ENCODE measurements around the gene RNF213. TPM values are rescaled to one million over a fixed set of nuclear protein-coding genes. Genes with fewer than 3 reads are reported as not detected.

Gene RNF213
- total RNA-seq, 1 experiment from 2014 or later: 70.5 TPM

DNA sequence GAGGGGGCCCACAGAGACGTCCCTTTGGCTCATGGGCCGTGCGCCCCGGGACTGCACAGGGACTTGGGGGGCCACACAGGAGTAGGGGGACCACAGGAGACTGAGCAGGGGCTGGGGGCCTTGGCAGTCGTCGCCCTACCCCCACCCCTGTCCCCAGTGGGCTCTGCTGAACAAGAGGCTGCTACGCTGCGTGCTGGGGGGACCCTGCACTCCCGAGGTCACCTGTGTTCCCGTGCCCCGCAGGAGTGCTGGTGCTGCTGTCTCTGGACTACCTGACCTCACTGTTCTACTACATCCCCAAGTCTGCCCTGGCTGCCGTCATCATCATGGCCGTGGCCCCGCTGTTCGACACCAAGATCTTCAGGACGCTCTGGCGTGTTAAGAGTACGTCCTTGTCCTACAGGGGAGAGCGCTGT lies 14.4 kb upstream of the RNF213 start (continued):
- TF ChIP-seq, protein P1, sequence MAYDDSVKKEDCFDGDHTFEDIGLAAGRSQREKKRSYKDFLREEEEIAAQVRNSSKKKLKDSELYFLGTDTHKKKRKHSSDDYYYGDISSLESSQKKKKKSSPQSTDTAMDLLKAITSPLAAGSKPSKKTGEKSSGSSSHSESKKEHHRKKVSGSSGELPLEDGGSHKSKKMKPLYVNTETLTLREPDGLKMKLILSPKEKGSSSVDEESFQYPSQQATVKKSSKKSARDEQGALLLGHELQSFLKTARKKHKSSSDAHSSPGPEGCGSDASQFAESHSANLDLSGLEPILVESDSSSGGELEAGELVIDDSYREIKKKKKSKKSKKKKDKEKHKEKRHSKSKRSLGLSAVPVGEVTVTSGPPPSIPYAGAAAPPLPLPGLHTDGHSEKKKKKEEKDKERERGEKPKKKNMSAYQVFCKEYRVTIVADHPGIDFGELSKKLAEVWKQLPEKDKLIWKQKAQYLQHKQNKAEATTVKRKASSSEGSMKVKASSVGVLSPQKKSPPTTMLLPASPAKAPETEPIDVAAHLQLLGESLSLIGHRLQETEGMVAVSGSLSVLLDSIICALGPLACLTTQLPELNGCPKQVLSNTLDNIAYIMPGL (CRISPR knock-in tag; IDR thresholded peaks at IDR 0.05): no peak
- no peak for TF ChIP-seq ZNF263 (CRISPR knock-in tag; IDR thresholded peaks at IDR 0.05; ENCODE audit: low read depth)
- TF ChIP-seq CREB1 (CRISPR knock-in tag; IDR thresholded peaks at IDR 0.05): no peak
- no peak for TF ChIP-seq SMAD4 (CRISPR knock-in tag; IDR thresholded peaks at IDR 0.05)
- TF ChIP-seq GTF2I (CRISPR knock-in tag; conservative IDR thresholded peaks at IDR 0.05): no peak
- TF ChIP-seq, protein P2, sequence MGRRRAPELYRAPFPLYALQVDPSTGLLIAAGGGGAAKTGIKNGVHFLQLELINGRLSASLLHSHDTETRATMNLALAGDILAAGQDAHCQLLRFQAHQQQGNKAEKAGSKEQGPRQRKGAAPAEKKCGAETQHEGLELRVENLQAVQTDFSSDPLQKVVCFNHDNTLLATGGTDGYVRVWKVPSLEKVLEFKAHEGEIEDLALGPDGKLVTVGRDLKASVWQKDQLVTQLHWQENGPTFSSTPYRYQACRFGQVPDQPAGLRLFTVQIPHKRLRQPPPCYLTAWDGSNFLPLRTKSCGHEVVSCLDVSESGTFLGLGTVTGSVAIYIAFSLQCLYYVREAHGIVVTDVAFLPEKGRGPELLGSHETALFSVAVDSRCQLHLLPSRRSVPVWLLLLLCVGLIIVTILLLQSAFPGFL (CRISPR knock-in tag; IDR thresholded peaks at IDR 0.05; ENCODE audit: borderline replicate concordance): no peak
- TF ChIP-seq GRHL2 (CRISPR knock-in tag; IDR thresholded peaks at IDR 0.05; ENCODE audit: insufficient replicate concordance, severe bottlenecking): no peak
- no peak for TF ChIP-seq HMGA2 (CRISPR knock-in tag; IDR thresholded peaks at IDR 0.05)
- TF ChIP-seq, protein P3, sequence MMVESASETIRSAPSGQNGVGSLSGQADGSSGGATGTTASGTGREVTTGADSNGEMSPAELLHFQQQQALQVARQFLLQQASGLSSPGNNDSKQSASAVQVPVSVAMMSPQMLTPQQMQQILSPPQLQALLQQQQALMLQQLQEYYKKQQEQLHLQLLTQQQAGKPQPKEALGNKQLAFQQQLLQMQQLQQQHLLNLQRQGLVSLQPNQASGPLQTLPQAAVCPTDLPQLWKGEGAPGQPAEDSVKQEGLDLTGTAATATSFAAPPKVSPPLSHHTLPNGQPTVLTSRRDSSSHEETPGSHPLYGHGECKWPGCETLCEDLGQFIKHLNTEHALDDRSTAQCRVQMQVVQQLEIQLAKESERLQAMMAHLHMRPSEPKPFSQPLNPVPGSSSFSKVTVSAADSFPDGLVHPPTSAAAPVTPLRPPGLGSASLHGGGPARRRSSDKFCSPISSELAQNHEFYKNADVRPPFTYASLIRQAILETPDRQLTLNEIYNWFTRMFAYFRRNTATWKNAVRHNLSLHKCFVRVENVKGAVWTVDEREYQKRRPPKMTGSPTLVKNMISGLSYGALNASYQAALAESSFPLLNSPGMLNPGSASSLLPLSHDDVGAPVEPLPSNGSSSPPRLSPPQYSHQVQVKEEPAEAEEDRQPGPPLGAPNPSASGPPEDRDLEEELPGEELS (CRISPR knock-in tag; IDR thresholded peaks at IDR 0.05): no peak
- TF ChIP-seq RORB (CRISPR knock-in tag; IDR thresholded peaks at IDR 0.05): no peak
- TF ChIP-seq, protein P4, sequence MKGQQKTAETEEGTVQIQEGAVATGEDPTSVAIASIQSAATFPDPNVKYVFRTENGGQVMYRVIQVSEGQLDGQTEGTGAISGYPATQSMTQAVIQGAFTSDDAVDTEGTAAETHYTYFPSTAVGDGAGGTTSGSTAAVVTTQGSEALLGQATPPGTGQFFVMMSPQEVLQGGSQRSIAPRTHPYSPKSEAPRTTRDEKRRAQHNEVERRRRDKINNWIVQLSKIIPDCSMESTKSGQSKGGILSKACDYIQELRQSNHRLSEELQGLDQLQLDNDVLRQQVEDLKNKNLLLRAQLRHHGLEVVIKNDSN (CRISPR knock-in tag; IDR thresholded peaks at IDR 0.05): no peak

DNA sequence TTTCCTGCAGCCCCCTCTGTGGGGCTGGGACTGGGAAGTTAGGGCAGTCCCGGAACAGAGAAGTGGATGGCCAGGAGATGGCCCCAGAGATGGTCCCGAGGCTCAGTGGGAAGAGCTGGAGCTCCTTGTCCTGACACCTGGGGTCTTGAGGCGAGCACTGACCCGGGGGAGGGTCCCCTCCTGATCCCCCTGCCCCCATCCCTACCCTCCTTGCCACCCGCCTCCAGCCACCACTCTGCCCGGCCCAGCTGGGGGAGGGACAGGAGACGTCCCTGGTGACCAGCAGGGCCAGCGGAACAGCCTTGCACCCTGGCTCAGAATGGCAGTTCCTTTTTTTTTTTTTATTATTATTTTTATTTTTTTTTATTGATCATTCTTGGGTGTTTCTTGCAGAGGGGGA lies 13.9 kb upstream of the RNF213 start:
- no peaks in the 10 kb centered on the region for H3K27me3 Mint-ChIP-seq (ENCODE audit: low read depth)
- DNase-seq (ENCODE audit: low spot score) (no peak), ATAC-seq (no peak)
- H3K36me3 Mint-ChIP-seq: peaks cover 21% of the 10 kb centered on the region
- H3K4me3 Mint-ChIP-seq: no peak overlapping the region
- no peak for TF ChIP-seq ETV6 (CRISPR knock-in tag; IDR thresholded peaks at IDR 0.05)
- no peak for TF ChIP-seq ATF1 (CRISPR knock-in tag; IDR thresholded peaks at IDR 0.05)
- H3K27ac Mint-ChIP-seq: no peak overlapping the region; the same call in 1 of the 2 replicates
- ChIA-PET POLR2A (no interaction called here), CTCF (no interaction called here)
- no peaks in the 10 kb centered on the region for H3K4me1 Mint-ChIP-seq
- H3K9me3 Mint-ChIP-seq: no peaks in the 10 kb centered on the region

DNA sequence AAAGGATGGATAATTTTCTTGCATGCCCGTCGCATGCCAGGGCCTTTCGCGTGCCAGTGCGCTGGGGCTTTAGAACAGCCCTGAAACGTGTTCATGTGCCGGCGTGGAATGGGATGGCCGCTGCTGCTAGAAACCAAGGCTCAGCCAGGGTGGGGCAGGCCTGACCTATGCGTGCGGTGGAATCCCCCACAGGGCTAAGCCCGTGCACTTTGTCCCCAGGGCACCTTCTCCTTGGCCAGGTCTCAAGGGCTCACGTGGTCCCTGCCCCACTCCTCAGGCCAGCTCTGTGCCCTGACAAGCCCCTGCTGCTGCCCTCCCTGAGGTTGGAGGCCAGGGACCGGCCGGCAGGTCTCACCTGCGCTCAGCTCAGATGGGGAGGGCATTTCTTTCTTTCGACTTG lies 13.1 kb upstream of the RNF213 start:
- DNase-seq (ENCODE audit: low spot score): no peak
- Mint-ChIP-seq H3K9me3 (no peaks in the 10 kb centered on the region), H3K27ac (no peak overlapping the region), H3K4me3 (no peak overlapping the region), H3K4me1 (no peaks in the 10 kb centered on the region), H3K27me3 (ENCODE audit: low read depth) (no peaks in the 10 kb centered on the region), H3K36me3 (peaks cover 14% of the 10 kb centered on the region)
- TF ChIP-seq ZBTB21 (CRISPR knock-in tag; IDR thresholded peaks at IDR 0.05; ENCODE audit: borderline replicate concordance): no peak
- TF ChIP-seq SMAD4 (CRISPR knock-in tag; IDR thresholded peaks at IDR 0.05): no peak
- TF ChIP-seq, protein P5, sequence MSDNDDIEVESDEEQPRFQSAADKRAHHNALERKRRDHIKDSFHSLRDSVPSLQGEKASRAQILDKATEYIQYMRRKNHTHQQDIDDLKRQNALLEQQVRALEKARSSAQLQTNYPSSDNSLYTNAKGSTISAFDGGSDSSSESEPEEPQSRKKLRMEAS (CRISPR knock-in tag; IDR thresholded peaks at IDR 0.05): no peak
- TF ChIP-seq, protein P6, sequence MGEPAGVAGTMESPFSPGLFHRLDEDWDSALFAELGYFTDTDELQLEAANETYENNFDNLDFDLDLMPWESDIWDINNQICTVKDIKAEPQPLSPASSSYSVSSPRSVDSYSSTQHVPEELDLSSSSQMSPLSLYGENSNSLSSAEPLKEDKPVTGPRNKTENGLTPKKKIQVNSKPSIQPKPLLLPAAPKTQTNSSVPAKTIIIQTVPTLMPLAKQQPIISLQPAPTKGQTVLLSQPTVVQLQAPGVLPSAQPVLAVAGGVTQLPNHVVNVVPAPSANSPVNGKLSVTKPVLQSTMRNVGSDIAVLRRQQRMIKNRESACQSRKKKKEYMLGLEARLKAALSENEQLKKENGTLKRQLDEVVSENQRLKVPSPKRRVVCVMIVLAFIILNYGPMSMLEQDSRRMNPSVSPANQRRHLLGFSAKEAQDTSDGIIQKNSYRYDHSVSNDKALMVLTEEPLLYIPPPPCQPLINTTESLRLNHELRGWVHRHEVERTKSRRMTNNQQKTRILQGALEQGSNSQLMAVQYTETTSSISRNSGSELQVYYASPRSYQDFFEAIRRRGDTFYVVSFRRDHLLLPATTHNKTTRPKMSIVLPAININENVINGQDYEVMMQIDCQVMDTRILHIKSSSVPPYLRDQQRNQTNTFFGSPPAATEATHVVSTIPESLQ (CRISPR knock-in tag; IDR thresholded peaks at IDR 0.05): no peak
- TF ChIP-seq ESRRA (CRISPR knock-in tag; IDR thresholded peaks at IDR 0.05; ENCODE audit: borderline replicate concordance): no peak
- TF ChIP-seq, protein P7, sequence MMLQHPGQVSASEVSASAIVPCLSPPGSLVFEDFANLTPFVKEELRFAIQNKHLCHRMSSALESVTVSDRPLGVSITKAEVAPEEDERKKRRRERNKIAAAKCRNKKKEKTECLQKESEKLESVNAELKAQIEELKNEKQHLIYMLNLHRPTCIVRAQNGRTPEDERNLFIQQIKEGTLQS (CRISPR knock-in tag; conservative IDR thresholded peaks at IDR 0.05): no peak
- no peak for TF ChIP-seq ZNF671 (CRISPR knock-in tag; IDR thresholded peaks at IDR 0.05)
- no peak for TF ChIP-seq SP1 (CRISPR knock-in tag; conservative IDR thresholded peaks at IDR 0.05)
- no peak for TF ChIP-seq GABPB1 (CRISPR knock-in tag; IDR thresholded peaks at IDR 0.05)
- TF ChIP-seq, protein P8, sequence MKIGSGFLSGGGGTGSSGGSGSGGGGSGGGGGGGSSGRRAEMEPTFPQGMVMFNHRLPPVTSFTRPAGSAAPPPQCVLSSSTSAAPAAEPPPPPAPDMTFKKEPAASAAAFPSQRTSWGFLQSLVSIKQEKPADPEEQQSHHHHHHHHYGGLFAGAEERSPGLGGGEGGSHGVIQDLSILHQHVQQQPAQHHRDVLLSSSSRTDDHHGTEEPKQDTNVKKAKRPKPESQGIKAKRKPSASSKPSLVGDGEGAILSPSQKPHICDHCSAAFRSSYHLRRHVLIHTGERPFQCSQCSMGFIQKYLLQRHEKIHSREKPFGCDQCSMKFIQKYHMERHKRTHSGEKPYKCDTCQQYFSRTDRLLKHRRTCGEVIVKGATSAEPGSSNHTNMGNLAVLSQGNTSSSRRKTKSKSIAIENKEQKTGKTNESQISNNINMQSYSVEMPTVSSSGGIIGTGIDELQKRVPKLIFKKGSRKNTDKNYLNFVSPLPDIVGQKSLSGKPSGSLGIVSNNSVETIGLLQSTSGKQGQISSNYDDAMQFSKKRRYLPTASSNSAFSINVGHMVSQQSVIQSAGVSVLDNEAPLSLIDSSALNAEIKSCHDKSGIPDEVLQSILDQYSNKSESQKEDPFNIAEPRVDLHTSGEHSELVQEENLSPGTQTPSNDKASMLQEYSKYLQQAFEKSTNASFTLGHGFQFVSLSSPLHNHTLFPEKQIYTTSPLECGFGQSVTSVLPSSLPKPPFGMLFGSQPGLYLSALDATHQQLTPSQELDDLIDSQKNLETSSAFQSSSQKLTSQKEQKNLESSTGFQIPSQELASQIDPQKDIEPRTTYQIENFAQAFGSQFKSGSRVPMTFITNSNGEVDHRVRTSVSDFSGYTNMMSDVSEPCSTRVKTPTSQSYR (CRISPR knock-in tag; IDR thresholded peaks at IDR 0.05): no peak
- no peak for TF ChIP-seq ETV6 (CRISPR knock-in tag; IDR thresholded peaks at IDR 0.05)
- ATAC-seq: no peak
- ChIA-PET POLR2A (no interaction called here), CTCF (no interaction called here)

All from WTC11 (cell line).